Measurements from ENCODE around the gene SPINK4. TPM values are rescaled to one million over a fixed set of nuclear protein-coding genes. Genes with fewer than 3 reads are reported as not detected.
A peak's percentile ranks its signal among the peaks of the same experiment; 100 is the strongest.

Gene SPINK4
- total and polyA plus RNA-seq, 5 donors from 2014 or later: not detected

GRCh38 chr9:33231623-33231942, 8.4 kb upstream of the SPINK4 start:
- H3K4me3 Mint-ChIP-seq: no peak overlapping the region
- no peaks in the 10 kb centered on the region for H3K36me3 ChIP-seq (ENCODE audit: control insufficient read depth, insufficient read depth, low read length)
- H3K4me1 ChIP-seq (ENCODE audit: control insufficient read depth, insufficient read depth, low read length, poor library complexity, severe bottlenecking): no peaks in the 10 kb centered on the region
- no peak for ATAC-seq (ENCODE audit: low read depth in 2 of 2)
- no peaks in the 10 kb centered on the region for H3K9me3 Mint-ChIP-seq
- H3K27ac ChIP-seq (ENCODE audit: insufficient read depth, low read length, poor library complexity, severe bottlenecking): no peak overlapping the region
- no peak for DNase-seq
- no peaks in the 10 kb centered on the region for H3K36me3 Mint-ChIP-seq
- no peak overlapping the region for H3K27ac Mint-ChIP-seq
- H3K27me3 Mint-ChIP-seq: peaks cover 9% of the 10 kb centered on the region
- no peaks in the 10 kb centered on the region for H3K9me3 ChIP-seq (ENCODE audit: control insufficient read depth in 2 of 2, low read length in 2 of 2)
- no peak overlapping the region for H3K4me3 ChIP-seq (ENCODE audit: low read depth, low read length)
- H3K4me1 Mint-ChIP-seq: no peaks in the 10 kb centered on the region
- no peaks in the 10 kb centered on the region for H3K27me3 ChIP-seq (ENCODE audit: control insufficient read depth, insufficient read depth, low read length)

GRCh38 chr9:33232815-33233214, 7.2 kb upstream of the SPINK4 start:
- ATAC-seq (ENCODE audit: low read depth in 2 of 2): no peak
- no peaks in the 10 kb centered on the region for H3K36me3 Mint-ChIP-seq
- H3K27ac ChIP-seq (ENCODE audit: insufficient read depth, low read length, poor library complexity, severe bottlenecking): no peak overlapping the region
- H3K27me3 ChIP-seq (ENCODE audit: control insufficient read depth, insufficient read depth, low read length): no peaks in the 10 kb centered on the region
- H3K36me3 ChIP-seq (ENCODE audit: control insufficient read depth, insufficient read depth, low read length): no peaks in the 10 kb centered on the region
- H3K9me3 Mint-ChIP-seq: no peaks in the 10 kb centered on the region
- H3K27ac Mint-ChIP-seq: no peak overlapping the region
- no peak for DNase-seq
- no peaks in the 10 kb centered on the region for H3K4me1 Mint-ChIP-seq
- H3K4me3 Mint-ChIP-seq: no peak overlapping the region
- H3K27me3 Mint-ChIP-seq: peaks cover 16% of the 10 kb centered on the region
- H3K4me1 ChIP-seq (ENCODE audit: control insufficient read depth, insufficient read depth, low read length, poor library complexity, severe bottlenecking): no peaks in the 10 kb centered on the region
- no peak overlapping the region for H3K4me3 ChIP-seq (ENCODE audit: low read depth, low read length)
- no peaks in the 10 kb centered on the region for H3K9me3 ChIP-seq (ENCODE audit: control insufficient read depth in 2 of 2, low read length in 2 of 2)

GRCh38 chr9:33233626-33234342, 6.2 kb upstream of the SPINK4 start:
- no peak for ATAC-seq (ENCODE audit: low read depth in 2 of 2)
- no peak for DNase-seq
- Histone ChIP-seq H3K4me1 (ENCODE audit: control insufficient read depth, insufficient read depth, low read length, poor library complexity, severe bottlenecking) (no peaks in the 10 kb centered on the region), H3K4me3 (ENCODE audit: low read depth, low read length) (no peak overlapping the region), H3K36me3 (ENCODE audit: control insufficient read depth, insufficient read depth, low read length) (no peaks in the 10 kb centered on the region), H3K9me3 (ENCODE audit: control insufficient read depth in 2 of 2, low read length in 2 of 2) (no peaks in the 10 kb centered on the region), H3K27ac (ENCODE audit: insufficient read depth, low read length, poor library complexity, severe bottlenecking) (no peak overlapping the region), H3K27me3 (ENCODE audit: control insufficient read depth, insufficient read depth, low read length) (no peaks in the 10 kb centered on the region)
- Mint-ChIP-seq H3K4me3 (no peak overlapping the region), H3K9me3 (no peaks in the 10 kb centered on the region), H3K4me1 (no peaks in the 10 kb centered on the region), H3K27me3 (peaks cover 16% of the 10 kb centered on the region), H3K36me3 (no peaks in the 10 kb centered on the region), H3K27ac (no peak overlapping the region)

- Histone ChIP-seq H3K36me3 (ENCODE audit: control insufficient read depth, insufficient read depth, low read length) (no peaks in the 10 kb centered on the region), H3K27ac (ENCODE audit: insufficient read depth, low read length, poor library complexity, severe bottlenecking) (no peak overlapping the region), H3K9me3 (ENCODE audit: control insufficient read depth in 2 of 2, low read length in 2 of 2) (no peaks in the 10 kb centered on the region), H3K4me1 (ENCODE audit: control insufficient read depth, insufficient read depth, low read length, poor library complexity, severe bottlenecking) (no peaks in the 10 kb centered on the region), H3K4me3 (ENCODE audit: low read depth, low read length) (no peak overlapping the region), H3K27me3 (ENCODE audit: control insufficient read depth, insufficient read depth, low read length) (no peaks in the 10 kb centered on the region)
- no peak overlapping the region for H3K4me3 Mint-ChIP-seq
- peak overlapping the region in 1 of 3 donors; percentile 13 for H3K27ac Mint-ChIP-seq
- no peaks in the 10 kb centered on the region for H3K36me3 Mint-ChIP-seq
- no peak for DNase-seq
- H3K9me3 Mint-ChIP-seq: no peaks in the 10 kb centered on the region
- ATAC-seq (ENCODE audit: low read depth in 2 of 2): no peak
- H3K27me3 Mint-ChIP-seq: peaks cover 16% of the 10 kb centered on the region
- peaks cover 0 to 1% (median 0%) of the 10 kb centered on the region in 4 donors for H3K4me1 Mint-ChIP-seq
These were observed 5.2 kb upstream of the SPINK4 start for GRCh38 chr9:33234511-33235467.

GRCh38 chr9:33236571-33236970, 3.4 kb upstream of the SPINK4 start:
- peaks cover 0 to 2% (median 0%) of the 10 kb centered on the region in 4 donors for H3K4me1 Mint-ChIP-seq
- Histone ChIP-seq H3K4me3 (ENCODE audit: low read depth, low read length) (no peak overlapping the region), H3K36me3 (ENCODE audit: control insufficient read depth, insufficient read depth, low read length) (no peaks in the 10 kb centered on the region), H3K9me3 (ENCODE audit: control insufficient read depth in 2 of 2, low read length in 2 of 2) (no peaks in the 10 kb centered on the region), H3K27me3 (ENCODE audit: control insufficient read depth, insufficient read depth, low read length) (no peaks in the 10 kb centered on the region), H3K4me1 (ENCODE audit: control insufficient read depth, insufficient read depth, low read length, poor library complexity, severe bottlenecking) (no peaks in the 10 kb centered on the region), H3K27ac (ENCODE audit: insufficient read depth, low read length, poor library complexity, severe bottlenecking) (no peak overlapping the region)
- no peak for DNase-seq
- H3K4me3 Mint-ChIP-seq: no peak overlapping the region
- H3K27ac Mint-ChIP-seq: no peak overlapping the region
- no peak for ATAC-seq (ENCODE audit: low read depth in 2 of 2)
- no peaks in the 10 kb centered on the region for H3K9me3 Mint-ChIP-seq
- peaks cover 16% of the 10 kb centered on the region for H3K27me3 Mint-ChIP-seq
- H3K36me3 Mint-ChIP-seq: no peaks in the 10 kb centered on the region

- no peak overlapping the region for H3K4me3 ChIP-seq (ENCODE audit: low read depth, low read length)
- DNase-seq (no peak), ATAC-seq (ENCODE audit: low read depth in 2 of 2) (no peak)
- Mint-ChIP-seq H3K9me3 (no peaks in the 10 kb centered on the region), H3K4me1 (peaks cover 0 to 2% (median 0%) of the 10 kb centered on the region in 4 donors), H3K4me3 (no peak overlapping the region), H3K36me3 (no peaks in the 10 kb centered on the region), H3K27me3 (peaks cover 7% of the 10 kb centered on the region), H3K27ac (no peak overlapping the region)
- H3K9me3 ChIP-seq (ENCODE audit: control insufficient read depth in 2 of 2, low read length in 2 of 2): no peaks in the 10 kb centered on the region
- H3K27me3 ChIP-seq (ENCODE audit: control insufficient read depth, insufficient read depth, low read length): no peaks in the 10 kb centered on the region
- no peaks in the 10 kb centered on the region for H3K36me3 ChIP-seq (ENCODE audit: control insufficient read depth, insufficient read depth, low read length)
- no peaks in the 10 kb centered on the region for H3K4me1 ChIP-seq (ENCODE audit: control insufficient read depth, insufficient read depth, low read length, poor library complexity, severe bottlenecking)
- no peak overlapping the region for H3K27ac ChIP-seq (ENCODE audit: insufficient read depth, low read length, poor library complexity, severe bottlenecking)
These were observed 1.3 kb downstream of the SPINK4 start for GRCh38 chr9:33241298-33241697.

GRCh38 chr9:33242609-33243134, 2.7 kb downstream of the SPINK4 start:
- no peak overlapping the region for H3K27ac Mint-ChIP-seq

More at GRCh38 chr9:33242609-33243134, 2.7 kb downstream of the SPINK4 start:
- H3K4me1 Mint-ChIP-seq: peaks cover 0 to 2% (median 0%) of the 10 kb centered on the region in 4 donors
- ATAC-seq (ENCODE audit: low read depth in 2 of 2): no peak
- peaks cover 10% of the 10 kb centered on the region for H3K36me3 Mint-ChIP-seq
- H3K27me3 Mint-ChIP-seq: no peaks in the 10 kb centered on the region
- Histone ChIP-seq H3K4me1 (ENCODE audit: control insufficient read depth, insufficient read depth, low read length, poor library complexity, severe bottlenecking) (no peaks in the 10 kb centered on the region), H3K9me3 (ENCODE audit: control insufficient read depth in 2 of 2, low read length in 2 of 2) (no peaks in the 10 kb centered on the region), H3K27me3 (ENCODE audit: control insufficient read depth, insufficient read depth, low read length) (no peaks in the 10 kb centered on the region), H3K27ac (ENCODE audit: insufficient read depth, low read length, poor library complexity, severe bottlenecking) (no peak overlapping the region), H3K36me3 (ENCODE audit: control insufficient read depth, insufficient read depth, low read length) (no peaks in the 10 kb centered on the region), H3K4me3 (ENCODE audit: low read depth, low read length) (no peak overlapping the region)
- H3K4me3 Mint-ChIP-seq: no peak overlapping the region
- no peaks in the 10 kb centered on the region for H3K9me3 Mint-ChIP-seq
- DNase-seq: no peak

All from CD4-positive, CD25-positive, alpha-beta regulatory T cell (primary cell).